ENCODE data around the gene EPHB2.
"Not testable (repeated sequence)": the region's sequence is repeated elsewhere in the genome, so short reads cannot be mapped to it uniquely, and the experiment has no call there.

Gene EPHB2

GRCh38 chr1:22835636-22836319, 125.1 kb downstream of the EPHB2 start:
- Mint-ChIP-seq H3K27ac (no peak overlapping the region), H3K36me3 (ENCODE audit: low read depth) (no peaks in the 10 kb centered on the region), H3K9me3 (no peaks in the 10 kb centered on the region), H3K4me1 (ENCODE audit: low read depth) (no peaks in the 10 kb centered on the region), H3K4me3 (no peak overlapping the region), H3K27me3 (peaks cover 17% of the 10 kb centered on the region)
- DNase-seq = no peak

GRCh38 chr1:22836850-22837249, 126.2 kb downstream of the EPHB2 start:
- Mint-ChIP-seq H3K4me3 (no peak overlapping the region), H3K36me3 (ENCODE audit: low read depth) (no peaks in the 10 kb centered on the region), H3K27me3 (peaks cover 12% of the 10 kb centered on the region), H3K9me3 (no peaks in the 10 kb centered on the region), H3K4me1 (ENCODE audit: low read depth) (no peaks in the 10 kb centered on the region), H3K27ac (no peak overlapping the region)
- DNase-seq = no peak

GRCh38 chr1:22837332-22837731, 126.7 kb downstream of the EPHB2 start:
- no peak for DNase-seq
- Mint-ChIP-seq H3K36me3 (ENCODE audit: low read depth) (no peaks in the 10 kb centered on the region), H3K4me3 (no peak overlapping the region), H3K27ac (no peak overlapping the region), H3K4me1 (ENCODE audit: low read depth) (no peaks in the 10 kb centered on the region), H3K9me3 (no peaks in the 10 kb centered on the region), H3K27me3 (peaks cover 12% of the 10 kb centered on the region)

GRCh38 chr1:22838965-22839364, 128.3 kb downstream of the EPHB2 start:
- H3K9me3 Mint-ChIP-seq = no peaks in the 10 kb centered on the region
- peaks cover 11% of the 10 kb centered on the region for H3K27me3 Mint-ChIP-seq
- H3K4me1 Mint-ChIP-seq (ENCODE audit: low read depth) = no peaks in the 10 kb centered on the region
- H3K27ac Mint-ChIP-seq = no peak overlapping the region
- H3K4me3 Mint-ChIP-seq = no peak overlapping the region
- H3K36me3 Mint-ChIP-seq (ENCODE audit: low read depth) = no peaks in the 10 kb centered on the region
- no peak for DNase-seq

GRCh38 chr1:22839806-22840205, 129.2 kb downstream of the EPHB2 start:
- no peak for DNase-seq
- H3K4me1 Mint-ChIP-seq (ENCODE audit: low read depth) = no peaks in the 10 kb centered on the region
- no peaks in the 10 kb centered on the region for H3K36me3 Mint-ChIP-seq (ENCODE audit: low read depth)
- H3K27me3 Mint-ChIP-seq = peaks cover 15% of the 10 kb centered on the region
- H3K9me3 Mint-ChIP-seq = no peaks in the 10 kb centered on the region
- no peak overlapping the region for H3K27ac Mint-ChIP-seq
- no peak overlapping the region for H3K4me3 Mint-ChIP-seq

GRCh38 chr1:22841142-22841541, 130.5 kb downstream of the EPHB2 start:
- H3K36me3 Mint-ChIP-seq (ENCODE audit: low read depth) = no peaks in the 10 kb centered on the region
- H3K9me3 Mint-ChIP-seq = no peaks in the 10 kb centered on the region
- H3K4me3 Mint-ChIP-seq = no peak overlapping the region
- no peak for DNase-seq
- peaks cover 22% of the 10 kb centered on the region for H3K27me3 Mint-ChIP-seq
- H3K4me1 Mint-ChIP-seq (ENCODE audit: low read depth) = no peaks in the 10 kb centered on the region
- no peak overlapping the region for H3K27ac Mint-ChIP-seq

- no peak for DNase-seq
- Mint-ChIP-seq H3K27ac (no peak overlapping the region), H3K36me3 (ENCODE audit: low read depth) (no peaks in the 10 kb centered on the region), H3K4me3 (no peak overlapping the region), H3K27me3 (peaks cover 26% of the 10 kb centered on the region), H3K4me1 (ENCODE audit: low read depth) (no peaks in the 10 kb centered on the region), H3K9me3 (no peaks in the 10 kb centered on the region)
These were observed 131.2 kb downstream of the EPHB2 start for GRCh38 chr1:22841860-22842281.

GRCh38 chr1:22843441-22844183, 133.0 kb downstream of the EPHB2 start:
- not testable (repeated sequence) for H3K4me1 Mint-ChIP-seq (ENCODE audit: low read depth); H3K36me3 Mint-ChIP-seq (ENCODE audit: low read depth); DNase-seq; H3K27ac Mint-ChIP-seq; H3K9me3 Mint-ChIP-seq; H3K4me3 Mint-ChIP-seq
- peaks cover 37% of the 10 kb centered on the region for H3K27me3 Mint-ChIP-seq

- no peak overlapping the region for H3K27ac Mint-ChIP-seq
- H3K27me3 Mint-ChIP-seq = peaks cover 40% of the 10 kb centered on the region
- no peak for DNase-seq
- no peak overlapping the region for H3K4me3 Mint-ChIP-seq
- no peaks in the 10 kb centered on the region for H3K4me1 Mint-ChIP-seq (ENCODE audit: low read depth)
- no peaks in the 10 kb centered on the region for H3K9me3 Mint-ChIP-seq
- H3K36me3 Mint-ChIP-seq (ENCODE audit: low read depth) = no peaks in the 10 kb centered on the region
These were observed 134.0 kb downstream of the EPHB2 start for GRCh38 chr1:22844621-22845020.

- H3K4me1 Mint-ChIP-seq (ENCODE audit: low read depth) = no peaks in the 10 kb centered on the region
- no peak overlapping the region for H3K27ac Mint-ChIP-seq
- no peaks in the 10 kb centered on the region for H3K36me3 Mint-ChIP-seq (ENCODE audit: low read depth)
- H3K9me3 Mint-ChIP-seq = no peaks in the 10 kb centered on the region
- no peak for DNase-seq
- no peak overlapping the region for H3K4me3 Mint-ChIP-seq
- H3K27me3 Mint-ChIP-seq = peaks cover 40% of the 10 kb centered on the region
These were observed 134.8 kb downstream of the EPHB2 start for GRCh38 chr1:22845398-22845935.

- no peak overlapping the region for H3K4me3 Mint-ChIP-seq
- H3K27ac Mint-ChIP-seq = no peak overlapping the region
- H3K36me3 Mint-ChIP-seq (ENCODE audit: low read depth) = no peaks in the 10 kb centered on the region
- peaks cover 40% of the 10 kb centered on the region for H3K27me3 Mint-ChIP-seq
- DNase-seq = no peak
- H3K4me1 Mint-ChIP-seq (ENCODE audit: low read depth) = no peaks in the 10 kb centered on the region
- no peaks in the 10 kb centered on the region for H3K9me3 Mint-ChIP-seq
These were observed 135.8 kb downstream of the EPHB2 start for GRCh38 chr1:22846458-22846857.

- no peaks in the 10 kb centered on the region for H3K36me3 Mint-ChIP-seq (ENCODE audit: low read depth)
- H3K4me3 Mint-ChIP-seq = no peak overlapping the region
- H3K27ac Mint-ChIP-seq = no peak overlapping the region
- H3K9me3 Mint-ChIP-seq = no peaks in the 10 kb centered on the region
- no peak for DNase-seq
- H3K27me3 Mint-ChIP-seq = peaks cover 41% of the 10 kb centered on the region
- H3K4me1 Mint-ChIP-seq (ENCODE audit: low read depth) = no peaks in the 10 kb centered on the region
These were observed 136.6 kb downstream of the EPHB2 start for GRCh38 chr1:22847249-22847648.

- H3K27me3 Mint-ChIP-seq = peaks cover 43% of the 10 kb centered on the region
- H3K36me3 Mint-ChIP-seq (ENCODE audit: low read depth) = no peaks in the 10 kb centered on the region
- no peaks in the 10 kb centered on the region for H3K9me3 Mint-ChIP-seq
- no peak overlapping the region for H3K4me3 Mint-ChIP-seq
- H3K27ac Mint-ChIP-seq = no peak overlapping the region
- no peaks in the 10 kb centered on the region for H3K4me1 Mint-ChIP-seq (ENCODE audit: low read depth)
- DNase-seq = no peak
These were observed 137.1 kb downstream of the EPHB2 start for GRCh38 chr1:22847709-22848108.

GRCh38 chr1:22848405-22848804, 137.8 kb downstream of the EPHB2 start:
- no peaks in the 10 kb centered on the region for H3K36me3 Mint-ChIP-seq (ENCODE audit: low read depth)
- no peaks in the 10 kb centered on the region for H3K4me1 Mint-ChIP-seq (ENCODE audit: low read depth)
- no peak overlapping the region for H3K27ac Mint-ChIP-seq
- no peak overlapping the region for H3K4me3 Mint-ChIP-seq
- DNase-seq = no peak
- peaks cover 44% of the 10 kb centered on the region for H3K27me3 Mint-ChIP-seq
- H3K9me3 Mint-ChIP-seq = no peaks in the 10 kb centered on the region

- no peak overlapping the region for H3K27ac Mint-ChIP-seq
- DNase-seq = no peak
- peaks cover 37% of the 10 kb centered on the region for H3K27me3 Mint-ChIP-seq
- no peaks in the 10 kb centered on the region for H3K4me1 Mint-ChIP-seq (ENCODE audit: low read depth)
- no peaks in the 10 kb centered on the region for H3K9me3 Mint-ChIP-seq
- H3K4me3 Mint-ChIP-seq = no peak overlapping the region
- no peaks in the 10 kb centered on the region for H3K36me3 Mint-ChIP-seq (ENCODE audit: low read depth)
These were observed 139.1 kb downstream of the EPHB2 start for GRCh38 chr1:22849770-22850169.
